EL (cell line): Measurements from ENCODE around the gene PTPN13.
"Not testable (repeated sequence)": the region's sequence is repeated elsewhere in the genome, so short reads cannot be mapped to it uniquely, and the experiment has no call there.

Experiments used
- DNase-seq: peaks from one replicate; pipeline ENCODE4 v3.0.0-alpha.2; 2016

Gene PTPN13

DNA sequence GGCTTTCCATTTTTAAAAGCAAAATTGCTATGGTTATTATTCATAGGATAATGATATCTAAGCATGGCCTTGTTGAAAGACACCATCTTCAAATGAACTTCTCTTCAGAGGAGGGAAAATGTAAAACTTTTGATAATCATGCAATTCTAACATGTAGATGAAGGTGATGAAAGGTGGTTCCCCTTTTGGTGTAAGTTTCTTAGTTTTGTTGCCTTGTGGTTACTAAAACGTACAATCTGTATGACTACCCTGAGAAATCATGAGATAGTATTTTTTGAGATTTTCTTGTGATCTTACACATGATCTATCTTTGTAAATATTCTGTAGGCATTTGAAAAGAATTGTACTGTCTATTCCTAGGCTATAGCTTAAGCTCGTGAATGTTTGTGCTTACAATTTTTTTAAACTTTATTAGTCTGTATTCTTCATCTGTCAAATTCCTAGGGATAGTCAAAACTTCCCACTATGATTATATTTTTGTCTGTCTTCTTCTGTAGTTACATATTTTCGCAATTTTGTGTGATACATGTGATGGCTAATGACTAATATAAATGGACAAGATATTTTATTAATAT lies 47.5 kb downstream of the PTPN13 start:
- DNase-seq, result no peak

- no peak for DNase-seq
Measured at GRCh38 chr4:86644892-86645291, 50.8 kb downstream of the PTPN13 start.

DNA sequence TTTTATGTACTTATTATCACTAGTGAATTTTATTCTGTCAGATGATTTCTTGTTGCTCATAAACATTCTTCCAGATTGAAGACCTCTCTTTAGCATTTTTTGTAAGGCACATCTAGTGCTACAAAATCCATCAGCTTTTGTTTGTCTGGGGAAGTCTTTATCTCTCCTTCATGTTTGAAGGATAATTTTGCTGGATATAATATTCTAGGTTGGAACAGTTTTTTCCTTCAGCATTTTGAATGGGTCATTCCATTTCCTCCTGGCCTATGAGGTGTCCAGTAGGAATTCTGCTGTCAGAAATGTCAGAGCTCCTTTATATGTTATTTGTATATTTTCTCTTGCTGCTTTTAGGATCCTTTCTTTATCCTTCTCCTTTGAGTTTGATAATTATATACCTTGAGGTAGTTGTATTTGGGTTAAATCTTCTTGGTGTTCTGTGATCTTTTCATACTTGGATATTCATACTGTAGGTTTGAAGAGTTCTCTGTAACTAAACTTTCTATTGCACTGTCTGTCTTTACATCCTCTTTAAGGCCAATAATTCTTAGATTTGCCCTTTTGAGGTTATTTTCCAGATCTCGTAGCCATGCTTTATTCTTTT lies 58.3 kb downstream of the PTPN13 start:
- no peak for DNase-seq

DNA sequence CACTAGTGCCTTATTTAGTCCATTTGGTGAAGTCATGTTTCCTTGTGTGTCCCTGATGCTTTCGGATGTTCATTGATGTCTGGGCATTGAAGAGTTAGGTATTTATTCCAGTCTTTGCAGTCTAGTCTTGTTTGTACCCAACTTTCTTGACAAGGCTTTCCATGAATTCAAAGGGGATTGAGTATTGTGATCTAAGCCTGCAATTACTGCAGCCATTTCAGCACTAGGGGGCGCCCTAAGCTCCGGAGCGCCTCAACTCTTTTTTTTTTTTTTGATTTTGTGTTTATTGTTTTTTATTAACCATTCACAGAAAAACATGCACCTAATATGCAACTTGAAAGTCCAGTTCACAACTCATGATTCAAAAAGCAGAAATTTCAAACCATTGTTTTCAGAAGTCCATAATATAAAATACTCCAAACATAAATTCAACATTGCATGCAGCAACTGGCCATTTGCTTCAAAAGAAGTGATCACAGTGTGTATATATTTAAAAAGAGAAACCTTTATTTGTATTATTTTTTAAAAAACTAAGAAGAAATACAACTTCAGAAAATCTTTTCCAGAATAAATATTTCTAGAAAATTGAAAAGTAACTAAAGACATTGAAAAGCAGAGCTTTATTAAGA lies 59.2 kb downstream of the PTPN13 start:
- DNase-seq, result no peak

- DNase-seq, result not testable (repeated sequence)
Measured at GRCh38 chr4:86656781-86657180, 62.7 kb downstream of the PTPN13 start.

DNA sequence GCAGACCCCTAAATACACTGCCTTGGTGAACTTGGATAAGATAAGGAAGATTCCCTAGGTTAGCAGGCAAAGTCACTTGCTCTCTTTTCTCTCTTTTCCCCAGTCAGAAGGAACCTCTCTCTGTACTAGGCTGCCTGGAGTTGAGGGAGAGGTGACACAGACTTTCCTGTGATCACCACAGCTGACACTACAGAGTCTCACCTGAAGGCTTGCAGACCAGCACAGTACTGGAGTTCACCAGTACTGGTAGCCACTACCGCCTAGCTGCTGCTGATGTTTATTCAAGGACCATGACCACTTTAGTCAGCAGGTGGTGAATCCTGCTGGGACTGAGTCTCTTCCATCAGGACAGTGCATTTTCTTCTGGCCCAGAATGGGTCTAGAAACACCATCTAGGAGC lies 63.3 kb downstream of the PTPN13 start:
- no peak for DNase-seq

DNA sequence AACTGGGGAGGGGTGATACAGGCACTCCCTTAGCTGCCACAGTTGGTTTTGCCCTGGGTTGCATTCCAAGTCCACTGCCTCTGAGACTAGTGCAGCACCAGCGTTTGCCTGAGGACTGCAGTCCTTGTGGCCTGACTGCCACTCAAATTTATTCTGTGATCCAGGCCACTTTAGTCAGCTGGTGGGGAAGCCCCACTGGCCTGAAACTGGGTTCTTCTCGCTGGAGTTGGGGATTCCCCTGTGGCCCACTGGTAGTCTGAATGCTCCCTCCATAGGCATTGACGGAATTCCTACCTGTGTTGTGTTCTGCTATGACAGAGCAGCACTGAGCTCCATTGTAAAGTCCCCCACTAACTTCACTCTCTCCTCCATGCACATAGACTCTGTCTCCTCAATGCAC lies 63.8 kb downstream of the PTPN13 start:
- no peak for DNase-seq

DNA sequence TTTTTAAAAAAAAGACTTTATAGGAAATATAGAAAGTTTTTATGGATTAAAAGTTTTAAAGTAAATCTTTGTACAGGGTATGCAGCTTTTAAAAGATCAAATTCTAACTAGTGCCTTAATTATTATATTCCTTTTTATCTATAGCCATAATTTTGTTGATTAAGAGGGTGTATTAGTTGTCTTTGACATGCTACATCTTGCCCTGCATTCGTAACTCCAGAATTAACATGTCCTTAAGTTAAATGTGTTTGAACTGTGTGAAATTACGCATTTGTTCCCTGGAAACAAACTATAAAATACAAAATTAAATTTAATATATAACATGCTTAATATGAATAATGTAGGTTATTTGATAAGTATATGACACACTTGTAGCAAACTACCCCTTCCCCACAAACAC lies 66.3 kb downstream of the PTPN13 start:
- DNase-seq, result no peak

DNA sequence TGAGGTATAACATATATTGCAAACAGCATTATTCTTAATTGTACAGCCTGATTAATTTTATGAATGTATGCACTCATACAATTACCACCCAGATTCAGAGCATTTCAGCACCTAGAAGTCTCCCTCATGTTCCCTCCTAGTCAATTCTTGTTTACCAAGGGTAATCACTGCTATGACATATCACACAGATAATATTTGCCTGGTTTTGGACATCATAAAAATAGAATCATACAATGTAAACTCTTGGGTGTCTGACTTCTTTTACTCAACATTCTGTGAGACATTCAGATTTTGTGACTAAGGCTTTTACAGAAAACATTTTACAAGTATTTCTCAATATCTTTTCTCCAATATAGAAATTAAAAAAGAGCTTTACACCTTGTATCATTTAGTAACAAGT lies 66.9 kb downstream of the PTPN13 start:
- no peak for DNase-seq

DNA sequence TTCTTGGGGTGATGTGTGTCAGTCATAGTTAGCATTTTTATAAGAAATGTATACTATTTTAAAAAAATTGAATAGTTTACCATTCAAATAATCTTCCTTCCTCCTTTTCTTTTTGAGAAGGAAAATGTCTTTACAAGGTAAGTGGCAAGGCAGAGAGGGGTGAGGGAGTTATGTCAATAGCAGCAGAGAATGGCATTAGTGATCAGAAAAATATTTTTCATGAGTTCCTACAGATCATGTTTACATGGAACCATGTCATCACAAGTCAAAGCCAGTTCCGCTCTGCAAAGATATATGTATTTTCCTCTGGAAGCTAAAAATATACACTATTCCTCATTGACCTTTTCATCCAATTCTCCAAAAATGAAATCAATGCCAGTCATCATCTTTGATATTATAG lies 67.3 kb downstream of the PTPN13 start:
- DNase-seq, result no peak

- peak; percentile 64 for DNase-seq
Measured at GRCh38 chr4:86664959-86665358, 70.8 kb downstream of the PTPN13 start.

DNA sequence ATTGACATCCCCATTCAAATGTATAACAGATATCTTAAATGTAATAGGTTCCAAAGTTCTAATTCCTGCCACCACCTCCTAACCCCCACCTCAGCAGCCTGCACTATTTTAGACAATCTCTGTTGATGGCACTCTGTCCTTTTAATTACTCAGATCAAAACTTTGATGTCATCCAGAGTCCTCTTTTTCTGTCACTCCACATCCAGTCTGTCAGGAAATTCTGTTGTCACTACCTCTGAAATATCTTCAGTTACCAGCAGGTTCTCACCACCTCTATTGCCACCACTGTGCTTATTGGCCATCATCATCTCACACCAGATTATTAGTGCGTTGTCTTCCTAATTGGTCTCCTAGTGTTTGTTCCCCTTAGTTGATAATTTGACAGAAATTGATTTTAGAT lies 76.2 kb downstream of the PTPN13 start:
- DNase-seq, result no peak

GRCh38 chr4:86670756-86671155 lies 76.6 kb downstream of the PTPN13 start:
- DNase-seq, result peak; percentile 66

DNA sequence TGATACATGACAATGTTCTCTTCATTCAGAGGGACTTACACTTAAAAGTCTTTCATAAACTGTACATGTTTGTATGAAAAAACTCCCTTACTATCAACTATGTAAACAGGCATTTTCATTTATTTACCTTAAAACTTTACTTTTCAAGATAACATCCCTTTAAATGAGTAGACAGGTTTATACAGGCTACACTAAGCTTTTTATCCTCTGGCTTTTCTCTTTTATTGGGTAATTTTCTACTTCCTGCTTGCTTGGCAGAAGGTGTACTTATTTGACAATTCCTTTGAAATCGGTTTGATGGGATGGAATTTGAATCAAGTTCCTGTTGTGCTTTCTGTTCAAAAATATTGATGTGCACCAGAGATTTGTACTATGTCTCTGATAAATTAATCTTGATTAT lies 81.4 kb downstream of the PTPN13 start:
- DNase-seq, result no peak

DNA sequence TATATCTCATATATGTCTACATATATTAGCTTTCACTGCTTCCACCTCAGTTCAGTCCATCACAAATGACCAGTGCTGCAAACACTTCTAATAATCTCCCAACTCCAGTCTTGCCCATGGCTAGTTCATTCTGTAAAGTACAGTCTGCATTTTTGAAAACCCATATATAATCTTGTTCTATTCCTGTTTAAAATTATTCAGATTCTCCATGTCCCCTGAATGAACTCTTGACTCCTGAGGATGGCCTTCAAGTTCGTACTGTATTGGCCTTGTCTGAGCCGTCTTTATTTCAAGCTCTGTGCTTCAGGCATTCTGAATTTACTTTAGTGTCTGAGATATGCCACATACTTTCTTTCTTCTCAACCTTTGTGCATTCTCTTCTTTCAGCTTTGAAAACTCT lies 84.7 kb downstream of the PTPN13 start:
- no peak for DNase-seq

DNA sequence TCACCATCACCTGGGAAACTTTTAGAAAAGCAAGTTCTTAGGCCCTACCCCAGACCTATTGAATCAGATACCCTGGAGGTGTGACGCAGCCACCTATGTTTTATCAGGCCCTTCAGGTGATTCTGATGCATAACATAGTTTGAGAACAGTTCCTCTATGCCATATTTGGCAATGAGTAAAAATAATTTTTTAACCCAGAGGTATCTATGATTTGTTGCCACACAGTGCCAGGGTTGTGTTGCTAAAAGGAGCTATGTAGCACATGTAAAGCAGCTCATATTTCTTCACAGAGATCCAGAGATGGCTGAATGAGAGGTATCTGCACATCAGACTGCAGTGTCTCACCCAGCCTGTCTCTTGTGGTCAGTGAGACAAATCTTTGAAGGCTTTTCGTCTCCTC lies 85.3 kb downstream of the PTPN13 start:
- DNase-seq, result no peak

DNA sequence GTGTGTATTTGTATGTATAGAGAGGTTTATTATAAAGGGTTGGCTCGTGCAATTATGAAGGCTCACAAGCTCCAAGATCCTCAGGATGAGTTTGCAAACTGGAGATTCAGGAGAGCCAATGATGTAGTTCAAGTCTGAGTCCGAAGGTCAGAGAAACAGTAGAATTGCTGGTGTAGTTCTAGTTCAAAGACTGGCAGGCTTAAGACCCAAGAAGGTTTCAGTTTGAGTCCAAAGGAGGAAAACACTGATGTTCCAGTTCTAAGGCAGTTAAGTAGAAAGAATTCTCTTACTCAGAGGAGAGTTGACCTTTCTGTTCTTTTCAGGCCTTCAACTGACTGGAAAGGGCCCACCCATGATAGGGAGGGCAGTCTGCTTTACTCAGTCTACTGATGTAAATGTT lies 89.1 kb downstream of the PTPN13 start:
- DNase-seq, result no peak

- no peak for DNase-seq
Measured at GRCh38 chr4:86683983-86684382, 89.9 kb downstream of the PTPN13 start.

- DNase-seq, result peak; percentile 11
Measured at GRCh38 chr4:86685401-86685800, 91.3 kb downstream of the PTPN13 start.

- DNase-seq, result no peak
Measured at GRCh38 chr4:86686741-86687140, 92.6 kb downstream of the PTPN13 start.

DNA sequence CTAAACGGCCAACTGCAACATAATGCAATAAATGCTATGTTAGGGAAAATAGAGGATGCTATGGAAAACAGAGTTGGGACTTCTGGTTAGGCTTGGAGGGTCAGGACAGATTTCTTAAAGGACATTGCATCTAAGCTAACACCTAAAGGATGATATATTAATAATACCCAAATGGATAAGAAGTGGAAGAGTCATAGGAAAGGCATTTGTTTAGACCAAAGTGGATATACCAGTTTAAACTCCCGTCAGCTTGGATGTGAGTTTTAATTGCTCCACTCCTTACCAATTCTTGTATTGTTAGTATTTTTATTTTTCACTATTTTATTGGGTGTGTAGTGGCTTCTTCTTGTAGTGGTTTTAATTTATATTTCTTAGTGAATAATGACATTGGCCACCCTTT lies 93.9 kb downstream of the PTPN13 start:
- DNase-seq, result no peak

DNA sequence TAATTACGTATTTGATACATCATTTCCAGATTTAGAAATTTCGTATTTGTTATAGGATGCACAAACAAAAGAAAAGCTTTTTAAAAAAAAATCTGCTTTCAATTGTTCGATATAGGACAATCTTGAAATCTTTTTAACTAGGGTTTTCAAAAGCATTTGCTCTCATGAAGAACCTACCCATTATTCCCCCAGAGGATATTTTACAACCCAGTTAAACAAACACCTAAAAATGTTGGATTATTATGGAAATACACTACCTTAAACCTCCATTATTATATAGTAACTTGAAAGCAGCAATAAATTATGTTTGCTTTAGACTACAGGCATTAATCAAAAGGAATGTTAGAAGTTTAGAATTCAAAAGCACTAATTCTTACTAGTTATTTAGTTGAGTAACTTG lies 110.5 kb downstream of the PTPN13 start:
- no peak for DNase-seq

DNA sequence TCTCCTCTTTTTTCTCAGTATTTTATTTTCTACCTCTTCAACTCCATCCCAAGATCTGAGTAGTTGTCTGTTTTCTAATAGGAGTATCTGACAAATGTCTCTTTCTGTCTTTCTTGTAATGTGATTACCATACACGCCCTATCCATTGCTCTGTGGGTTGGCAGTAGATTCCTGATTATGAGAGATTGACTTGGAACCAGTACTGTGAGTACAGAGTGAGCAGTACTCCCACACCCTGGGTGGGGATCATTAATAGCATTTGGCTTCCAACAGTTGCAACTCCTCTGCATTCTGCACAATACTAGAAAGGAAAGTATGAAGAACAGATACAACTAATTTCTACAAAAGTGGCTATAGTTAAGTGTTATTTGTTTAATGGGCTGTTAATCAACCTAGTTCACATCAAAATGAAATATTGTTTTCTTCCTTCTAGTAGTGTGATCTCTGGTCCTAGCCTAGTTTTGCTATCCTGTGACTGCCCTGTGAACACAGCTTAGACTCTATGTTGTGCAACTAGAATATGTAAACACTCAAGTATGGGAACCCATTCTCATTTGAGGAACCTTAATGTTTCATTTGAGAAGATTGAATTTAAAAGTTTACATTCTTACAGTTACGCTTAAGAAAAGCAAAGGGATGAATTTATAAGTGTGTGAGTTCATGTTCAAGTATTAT lies 112.9 kb downstream of the PTPN13 start:
- no peak for DNase-seq

GRCh38 chr4:86717651-86718050 lies 123.5 kb downstream of the PTPN13 start:
- DNase-seq, result no peak
